ENCODE results near the gene NPAS4.

The NPAS4 gene

GRCh38 chr11:66469441-66469840, 48.6 kb downstream of the NPAS4 start:
- H3K4me3 ChIP-seq (IDR thresholded peaks at IDR 0.05; ENCODE audit: insufficient read depth, low read depth, low read length): no peak overlapping the region
- no peaks in the 10 kb centered on the region for H3K27me3 ChIP-seq (ENCODE audit: insufficient read depth, low read depth)
- H2AFZ ChIP-seq (ENCODE audit: low read depth): no peak overlapping the region
- H4K20me1 ChIP-seq (ENCODE audit: insufficient read depth): no peaks in the 10 kb centered on the region
- H3K79me2 ChIP-seq (ENCODE audit: insufficient read depth, low read depth): no peaks in the 10 kb centered on the region
- H3K36me3 ChIP-seq (ENCODE audit: insufficient read depth): no peaks in the 10 kb centered on the region
- no peak overlapping the region for H3K4me2 ChIP-seq
- peaks cover 5% of the 10 kb centered on the region for H3K4me1 ChIP-seq (ENCODE audit: low read depth, poor library complexity, severe bottlenecking)
- no peak overlapping the region for H3K9ac ChIP-seq
- TF ChIP-seq, protein P1, sequence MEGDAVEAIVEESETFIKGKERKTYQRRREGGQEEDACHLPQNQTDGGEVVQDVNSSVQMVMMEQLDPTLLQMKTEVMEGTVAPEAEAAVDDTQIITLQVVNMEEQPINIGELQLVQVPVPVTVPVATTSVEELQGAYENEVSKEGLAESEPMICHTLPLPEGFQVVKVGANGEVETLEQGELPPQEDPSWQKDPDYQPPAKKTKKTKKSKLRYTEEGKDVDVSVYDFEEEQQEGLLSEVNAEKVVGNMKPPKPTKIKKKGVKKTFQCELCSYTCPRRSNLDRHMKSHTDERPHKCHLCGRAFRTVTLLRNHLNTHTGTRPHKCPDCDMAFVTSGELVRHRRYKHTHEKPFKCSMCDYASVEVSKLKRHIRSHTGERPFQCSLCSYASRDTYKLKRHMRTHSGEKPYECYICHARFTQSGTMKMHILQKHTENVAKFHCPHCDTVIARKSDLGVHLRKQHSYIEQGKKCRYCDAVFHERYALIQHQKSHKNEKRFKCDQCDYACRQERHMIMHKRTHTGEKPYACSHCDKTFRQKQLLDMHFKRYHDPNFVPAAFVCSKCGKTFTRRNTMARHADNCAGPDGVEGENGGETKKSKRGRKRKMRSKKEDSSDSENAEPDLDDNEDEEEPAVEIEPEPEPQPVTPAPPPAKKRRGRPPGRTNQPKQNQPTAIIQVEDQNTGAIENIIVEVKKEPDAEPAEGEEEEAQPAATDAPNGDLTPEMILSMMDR (conservative IDR thresholded peaks at IDR 0.05; ENCODE audit: low read depth, low read length): no peak
- no peak overlapping the region for H3K27ac ChIP-seq

GRCh38 chr11:66470015-66470414, 49.2 kb downstream of the NPAS4 start:
- Histone ChIP-seq H3K4me2 (no peak overlapping the region), H3K9ac (no peak overlapping the region), H4K20me1 (ENCODE audit: insufficient read depth) (no peaks in the 10 kb centered on the region), H3K27me3 (ENCODE audit: insufficient read depth, low read depth) (no peaks in the 10 kb centered on the region), H3K36me3 (ENCODE audit: insufficient read depth) (no peaks in the 10 kb centered on the region), H3K4me3 (IDR thresholded peaks at IDR 0.05; ENCODE audit: insufficient read depth, low read depth, low read length) (no peak overlapping the region), H3K79me2 (ENCODE audit: insufficient read depth, low read depth) (no peaks in the 10 kb centered on the region), H3K4me1 (ENCODE audit: low read depth, poor library complexity, severe bottlenecking) (peaks cover 5% of the 10 kb centered on the region), H2AFZ (ENCODE audit: low read depth) (no peak overlapping the region), H3K27ac (no peak overlapping the region)
- TF ChIP-seq, protein P1 (conservative IDR thresholded peaks at IDR 0.05; ENCODE audit: low read depth, low read length): no peak

DNA sequence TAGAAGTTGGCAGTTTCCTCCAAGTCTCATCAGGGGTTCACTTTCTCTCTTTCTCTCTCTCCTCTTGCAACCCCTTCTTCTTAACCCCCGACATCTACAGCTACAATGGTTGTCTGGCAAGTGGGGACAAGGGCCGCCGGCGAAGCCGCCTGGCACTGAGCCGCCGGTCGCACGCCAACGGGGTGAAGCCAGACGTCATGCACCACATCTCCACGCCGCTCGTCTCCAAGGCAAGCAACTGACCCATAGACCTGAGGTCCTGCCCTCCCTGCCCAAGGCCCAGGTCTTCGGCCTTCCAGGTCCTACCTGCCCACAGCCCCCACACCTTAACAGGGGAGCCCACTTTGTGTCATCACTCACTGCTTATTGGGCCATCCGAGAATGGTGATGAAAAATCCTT, 50.3 kb downstream of the NPAS4 start:
- Histone ChIP-seq H3K36me3 (ENCODE audit: insufficient read depth) (no peaks in the 10 kb centered on the region), H3K27me3 (ENCODE audit: insufficient read depth, low read depth) (no peaks in the 10 kb centered on the region), H3K27ac (no peak overlapping the region), H3K9ac (no peak overlapping the region), H3K79me2 (ENCODE audit: insufficient read depth, low read depth) (no peaks in the 10 kb centered on the region), H3K4me3 (IDR thresholded peaks at IDR 0.05; ENCODE audit: insufficient read depth, low read depth, low read length) (no peak overlapping the region), H4K20me1 (ENCODE audit: insufficient read depth) (no peaks in the 10 kb centered on the region), H3K4me2 (no peak overlapping the region), H2AFZ (ENCODE audit: low read depth) (no peak overlapping the region), H3K4me1 (ENCODE audit: low read depth, poor library complexity, severe bottlenecking) (peaks cover 5% of the 10 kb centered on the region)
- TF ChIP-seq, protein P1 (conservative IDR thresholded peaks at IDR 0.05; ENCODE audit: low read depth, low read length): no peak

GRCh38 chr11:66472054-66472453, 51.2 kb downstream of the NPAS4 start:
- TF ChIP-seq, protein P1 (conservative IDR thresholded peaks at IDR 0.05; ENCODE audit: low read depth, low read length): no peak
- no peaks in the 10 kb centered on the region for H3K36me3 ChIP-seq (ENCODE audit: insufficient read depth)
- H3K79me2 ChIP-seq (ENCODE audit: insufficient read depth, low read depth): no peaks in the 10 kb centered on the region
- H3K27me3 ChIP-seq (ENCODE audit: insufficient read depth, low read depth): no peaks in the 10 kb centered on the region
- H4K20me1 ChIP-seq (ENCODE audit: insufficient read depth): no peaks in the 10 kb centered on the region
- no peak overlapping the region for H3K9ac ChIP-seq
- no peak overlapping the region for H2AFZ ChIP-seq (ENCODE audit: low read depth)
- H3K27ac ChIP-seq: no peak overlapping the region
- no peak overlapping the region for H3K4me3 ChIP-seq (IDR thresholded peaks at IDR 0.05; ENCODE audit: insufficient read depth, low read depth, low read length)
- no peak overlapping the region for H3K4me2 ChIP-seq
- H3K4me1 ChIP-seq (ENCODE audit: low read depth, poor library complexity, severe bottlenecking): peaks cover 5% of the 10 kb centered on the region
